SK-N-SH (cell line): Measurements from ENCODE around the gene TC2N. TPM values are rescaled to one million over a fixed set of nuclear protein-coding genes. Genes with fewer than 3 reads are reported as not detected.

Experiments
- CTCF ChIA-PET: fragments of 300-600, 350-600 bp; formaldehyde crosslinking; extraction: SDS; loops from one replicate; lab custom pipeline; 2021; lab: Yijun Ruan, JAX
- POLR2A ChIA-PET: fragments of 350-600 bp; sonication (Branson Sonifier 250); formaldehyde crosslinking; extraction: SDS; loops from one replicate; lab custom pipeline; 2020; ENCODE audit warnings: antibody characterized with exemption, inconsistent platforms; lab: Yijun Ruan, JAX
- DNase-seq: peaks from one replicate; pipeline ENCODE4 v3.0.0; 2012
- H2AFZ ChIP-seq: fragments of 200-600 bp; sonication (generic); 2 replicates; pipeline ENCODE4 v1.8.1; 2016; ENCODE audit warnings: antibody characterized with exemption, mild to moderate bottlenecking, low read depth
- H3F3A ChIP-seq: fragments of 200-600 bp; sonication (generic); replicated peaks from 2 replicates; pipeline ENCODE3; 2016; ENCODE audit warnings: antibody characterized with exemption, mild to moderate bottlenecking; ENCODE audit not compliant: insufficient read depth
- H3K27ac ChIP-seq, 2 experiments: fragments of 200-500 bp in 1 of 2; fragments of 200-600 bp in 1 of 2; sonication (Bioruptor generic) in 1 of 2; sonication (generic), shearing (Covaris generic) in 1 of 2; 2 replicates each; pipeline versions ENCODE4 v1.5.1 to v1.6.1; 2014 to 2016; ENCODE audit warnings: low read depth in 2 of 2, inconsistent platforms in 1 of 2, low read length in 1 of 2, mild to moderate bottlenecking in 1 of 2, mixed read lengths in 1 of 2
- H3K27me3 ChIP-seq: fragments of 200-600 bp; sonication (generic), shearing (Covaris generic); 2 replicates; pipeline ENCODE4 v1.6.1; 2016; ENCODE audit warnings: mixed run types; ENCODE audit not compliant: insufficient read depth
- H3K36me3 ChIP-seq, 2 experiments: fragments of 200-500 bp in 1 of 2; fragments of 200-600 bp in 1 of 2; sonication (Bioruptor generic) in 1 of 2; sonication (generic) in 1 of 2; replicated peaks in 1 of 2; 2 replicates each; pipeline versions ENCODE3 to v1.5.1; 2014 to 2016; ENCODE audit warnings: low read length in 1 of 2, mild to moderate bottlenecking in 1 of 2; ENCODE audit not compliant: insufficient read depth in 2 of 2, control insufficient read depth in 1 of 2
- H3K4me1 ChIP-seq, 2 experiments: fragments of 200-500 bp in 1 of 2; fragments of 200-600 bp in 1 of 2; sonication (Bioruptor generic) in 1 of 2; sonication (generic), shearing (Covaris generic) in 1 of 2; 2 replicates each; pipeline versions ENCODE4 v1.5.1 to v1.6.1; 2014 to 2016; ENCODE audit warnings: low read depth in 1 of 2, low read length in 1 of 2, mixed run types in 1 of 2; ENCODE audit not compliant: insufficient read depth in 2 of 2, control insufficient read depth in 1 of 2
- H3K4me2 ChIP-seq: fragments of 200-600 bp; sonication (generic), shearing (Covaris generic); 2 replicates; pipeline ENCODE4 v1.6.1; 2017; ENCODE audit warnings: mixed run types
- H3K4me3 ChIP-seq, 2 experiments: fragments of 200-500 bp in 1 of 2; fragments of 200-600 bp in 1 of 2; sonication (Bioruptor generic) in 1 of 2; sonication (generic), shearing (Covaris generic) in 1 of 2; 2 replicates each; pipeline versions ENCODE4 v1.5.1 to v1.8.1; 2014 to 2016; ENCODE audit warnings: low read depth in 2 of 2, inconsistent platforms in 1 of 2, low read length in 1 of 2, mild to moderate bottlenecking in 1 of 2, mixed read lengths in 1 of 2, moderate library complexity in 1 of 2
- H3K79me2 ChIP-seq: fragments of 200-600 bp; sonication (generic); 2 replicates; pipeline ENCODE4 v1.8.1; 2017; ENCODE audit warnings: mild to moderate bottlenecking; ENCODE audit not compliant: insufficient read depth
- H3K9ac ChIP-seq: fragments of 200-600 bp; sonication (generic); 2 replicates; pipeline ENCODE4 v1.6.1; 2017; ENCODE audit warnings: mixed run types
- H3K9me2 ChIP-seq: fragments of 200-600 bp; sonication (generic); 2 replicates; pipeline ENCODE4 v1.6.1; 2017; ENCODE audit warnings: mixed run types
- H3K9me3 ChIP-seq: fragments of 200-600 bp; sonication (generic); 2 replicates; pipeline ENCODE4 v1.6.1; 2017; ENCODE audit warnings: mixed run types, mild to moderate bottlenecking, moderate library complexity
- H4K20me1 ChIP-seq: fragments of 200-600 bp; sonication (generic); 2 replicates; pipeline ENCODE4 v1.6.1; 2017; ENCODE audit warnings: mild to moderate bottlenecking, mixed run types; ENCODE audit not compliant: insufficient read depth
- CHD2 ChIP-seq: fragments of 150-350 bp; IDR thresholded peaks from 2 replicates; pipeline ENCODE4 v1.6.1; 2018; ENCODE audit warnings: low read length; ENCODE audit not compliant: partially characterized antibody
- CTCF ChIP-seq: fragments of 200-600 bp; sonication (generic); IDR thresholded peaks from 2 replicates; pipeline ENCODE4 v1.6.1; 2017; ENCODE audit warnings: antibody characterized with exemption, mild to moderate bottlenecking, moderate library complexity
- ELF1 ChIP-seq: IDR thresholded peaks from 2 replicates; pipeline ENCODE4 v1.4.0; 2012
- FOSL2 ChIP-seq: IDR thresholded peaks from 2 replicates; pipeline ENCODE4 v1.4.0; 2012; ENCODE audit warnings: low read depth, mild to moderate bottlenecking, moderate library complexity, borderline replicate concordance
- GABPA ChIP-seq: IDR thresholded peaks from 2 replicates; pipeline ENCODE4 v1.4.0; 2012; ENCODE audit warnings: low read depth, mild to moderate bottlenecking
- GATA2 ChIP-seq: sonication (generic); formaldehyde crosslinking; IDR thresholded peaks from 2 replicates; pipeline ENCODE4 v1.5.0; 2020; ENCODE audit warnings: mild to moderate bottlenecking, missing genetic modification reagents
- JUND ChIP-seq: IDR thresholded peaks from 2 replicates; pipeline ENCODE4 v1.4.0; 2012
- MEF2A ChIP-seq: IDR thresholded peaks from 2 replicates; pipeline ENCODE4 v1.4.0; 2012; ENCODE audit warnings: low read depth, borderline replicate concordance
- NRF1 ChIP-seq: IDR thresholded peaks from 2 replicates; pipeline ENCODE4 v1.6.1; 2012; ENCODE audit warnings: low read depth, mild to moderate bottlenecking, low read length
- POLR2AphosphoS5 ChIP-seq: IDR thresholded peaks from 2 replicates; pipeline ENCODE4 v1.6.1; 2012; ENCODE audit warnings: low read depth, low read length
- RAD21 ChIP-seq: IDR thresholded peaks from 2 replicates; pipeline ENCODE4 v1.6.1; 2012; ENCODE audit warnings: mild to moderate bottlenecking, low read length
- RCOR1 ChIP-seq: fragments of 150-350 bp; IDR thresholded peaks from 2 replicates; pipeline ENCODE4 v1.6.1; 2017; ENCODE audit warnings: antibody characterized with exemption, low read length
- SIN3A ChIP-seq: IDR thresholded peaks from 2 replicates; pipeline ENCODE4 v1.6.1; 2012; ENCODE audit warnings: low read depth, mild to moderate bottlenecking, low read length, moderate library complexity, borderline replicate concordance
- SMC3 ChIP-seq: IDR thresholded peaks from 2 replicates; pipeline ENCODE4 v1.6.1; 2012; ENCODE audit warnings: low read depth, low read length, improper control_type of control experiment
- TAF1 ChIP-seq: IDR thresholded peaks from 2 replicates; pipeline ENCODE4 v1.6.1; 2012; ENCODE audit warnings: low read depth, mild to moderate bottlenecking, low read length, moderate library complexity, borderline replicate concordance
- TCF12 ChIP-seq: IDR thresholded peaks from 2 replicates; pipeline ENCODE4 v1.4.0; 2012
- WGBS: methylation state at CpG from one replicate; pipeline ENCODE4 v1.1.6; 2017; ENCODE audit warnings: low lambda C conversion rate; 5-methylcytosine and 5-hydroxymethylcytosine counted together
- polyA plus RNA-seq, 3 experiments: library from polyadenylated mRNA; depleted of rRNA; stranded (reverse); fragments of >200 nt; gene quantifications; 2 replicates each; pipeline ENCODE4 v1.2.3, GENCODE V29; 2012
- TF ChIP-seq, protein P1 (sequence below): IDR thresholded peaks from 2 replicates; pipeline ENCODE4 v1.6.1; 2012; ENCODE audit warnings: mild to moderate bottlenecking, low read depth, low read length, moderate library complexity

The TC2N gene
- polyA plus RNA-seq, 1 of the 3 experiments (the other 2 are of a cell fraction): not detected

DNA sequence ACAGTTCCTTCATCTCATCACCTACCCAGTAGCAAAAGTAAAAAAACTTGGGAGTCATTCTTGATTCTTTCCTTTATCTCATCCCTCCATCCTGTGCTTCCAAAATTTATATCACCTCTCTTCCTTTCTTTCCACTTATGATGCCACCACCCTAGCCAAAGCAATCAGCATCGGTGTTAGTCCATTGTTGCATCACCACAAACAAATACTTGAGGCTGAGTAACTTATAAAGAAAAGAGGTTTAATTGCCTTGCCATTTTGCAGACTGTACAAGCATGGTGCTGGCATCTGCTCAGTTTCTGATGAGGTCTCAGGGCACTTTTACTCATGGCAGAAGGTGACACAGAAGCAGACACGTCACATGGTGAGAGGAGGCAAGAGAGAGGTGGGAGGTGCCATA, 115.6 kb downstream of the TC2N start:
- Histone ChIP-seq H3F3A (no peaks in the 10 kb centered on the region), H3K4me3 (no peak overlapping the region), H3K79me2 (no peaks in the 10 kb centered on the region), H3K9me2 (no peaks in the 10 kb centered on the region), H2AFZ (no peak overlapping the region), H3K4me1 (no peaks in the 10 kb centered on the region), H3K27ac (no peak overlapping the region), H3K9me3 (no peaks in the 10 kb centered on the region)
- TF ChIP-seq GATA2 (CRISPR knock-in tag) (no peak), TCF12 (no peak), MEF2A (no peak), NRF1 (no peak), FOSL2 (no peak), RCOR1 (no peak), ELF1 (no peak), CTCF (no peak), GABPA (no peak), SIN3A (no peak), CHD2 (no peak), POLR2AphosphoS5 (no peak), TAF1 (no peak), JUND (no peak), RAD21 (no peak), SMC3 (no peak)
- TF ChIP-seq, protein P1, sequence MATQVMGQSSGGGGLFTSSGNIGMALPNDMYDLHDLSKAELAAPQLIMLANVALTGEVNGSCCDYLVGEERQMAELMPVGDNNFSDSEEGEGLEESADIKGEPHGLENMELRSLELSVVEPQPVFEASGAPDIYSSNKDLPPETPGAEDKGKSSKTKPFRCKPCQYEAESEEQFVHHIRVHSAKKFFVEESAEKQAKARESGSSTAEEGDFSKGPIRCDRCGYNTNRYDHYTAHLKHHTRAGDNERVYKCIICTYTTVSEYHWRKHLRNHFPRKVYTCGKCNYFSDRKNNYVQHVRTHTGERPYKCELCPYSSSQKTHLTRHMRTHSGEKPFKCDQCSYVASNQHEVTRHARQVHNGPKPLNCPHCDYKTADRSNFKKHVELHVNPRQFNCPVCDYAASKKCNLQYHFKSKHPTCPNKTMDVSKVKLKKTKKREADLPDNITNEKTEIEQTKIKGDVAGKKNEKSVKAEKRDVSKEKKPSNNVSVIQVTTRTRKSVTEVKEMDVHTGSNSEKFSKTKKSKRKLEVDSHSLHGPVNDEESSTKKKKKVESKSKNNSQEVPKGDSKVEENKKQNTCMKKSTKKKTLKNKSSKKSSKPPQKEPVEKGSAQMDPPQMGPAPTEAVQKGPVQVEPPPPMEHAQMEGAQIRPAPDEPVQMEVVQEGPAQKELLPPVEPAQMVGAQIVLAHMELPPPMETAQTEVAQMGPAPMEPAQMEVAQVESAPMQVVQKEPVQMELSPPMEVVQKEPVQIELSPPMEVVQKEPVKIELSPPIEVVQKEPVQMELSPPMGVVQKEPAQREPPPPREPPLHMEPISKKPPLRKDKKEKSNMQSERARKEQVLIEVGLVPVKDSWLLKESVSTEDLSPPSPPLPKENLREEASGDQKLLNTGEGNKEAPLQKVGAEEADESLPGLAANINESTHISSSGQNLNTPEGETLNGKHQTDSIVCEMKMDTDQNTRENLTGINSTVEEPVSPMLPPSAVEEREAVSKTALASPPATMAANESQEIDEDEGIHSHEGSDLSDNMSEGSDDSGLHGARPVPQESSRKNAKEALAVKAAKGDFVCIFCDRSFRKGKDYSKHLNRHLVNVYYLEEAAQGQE: no peak
- TF ChIP-seq, all 33 proteins: peak for 0
- POLR2A ChIA-PET: no interaction called here
- no peaks in the 10 kb centered on the region for H4K20me1 ChIP-seq
- H3K4me2 ChIP-seq: no peak overlapping the region
- DNase-seq: no peak
- 0% methylated on average over 2 of the region's 2 CpGs for WGBS
- CTCF ChIA-PET: no interaction called here
- H3K27me3 ChIP-seq: no peaks in the 10 kb centered on the region
- no peaks in the 10 kb centered on the region for H3K36me3 ChIP-seq
- H3K9ac ChIP-seq: no peak overlapping the region
